NCI-H2196 treated with DMSO at 0.1 percent for 48 hours (cell line): ENCODE data around the gene POLA2.
"Not testable (repeated sequence)": the region's sequence is repeated elsewhere in the genome, so short reads cannot be mapped to it uniquely, and the experiment has no call there.

Source experiments
- DNase-seq: peaks from one replicate; lab custom pipeline; 2025; ENCODE audit not compliant: unreplicated experiment; lab: John Stamatoyannopoulos, UW

The POLA2 gene

GRCh38 chr11:65241692-65242091 is 20.1 kb upstream of the POLA2 start:
- DNase-seq: no peak

DNA sequence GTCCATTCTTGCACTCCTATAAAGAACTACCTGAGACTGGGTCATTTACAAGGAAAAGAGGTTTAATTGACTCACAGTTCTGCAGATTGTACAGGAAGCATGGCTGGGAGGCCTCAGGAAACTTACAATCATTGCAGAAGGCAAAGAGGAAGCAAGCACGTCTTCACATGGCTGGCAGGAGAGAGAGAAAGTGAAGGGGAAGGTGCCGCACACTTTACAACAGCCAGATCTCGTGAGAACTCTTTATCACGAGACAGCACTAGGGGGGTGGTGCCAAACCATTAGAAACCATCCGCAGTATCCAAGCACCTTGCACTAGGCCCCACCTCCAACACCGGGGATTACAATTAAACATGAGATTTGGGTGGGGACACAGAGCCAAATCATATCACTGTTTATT is 19.4 kb upstream of the POLA2 start:
- no peak for DNase-seq

- DNase-seq: no peak
These were observed 18.0 kb upstream of the POLA2 start for GRCh38 chr11:65243797-65244196.

GRCh38 chr11:65245046-65245445 is 16.7 kb upstream of the POLA2 start:
- DNase-seq: not testable (repeated sequence)

GRCh38 chr11:65246506-65246905 is 15.3 kb upstream of the POLA2 start:
- DNase-seq: no peak

DNA sequence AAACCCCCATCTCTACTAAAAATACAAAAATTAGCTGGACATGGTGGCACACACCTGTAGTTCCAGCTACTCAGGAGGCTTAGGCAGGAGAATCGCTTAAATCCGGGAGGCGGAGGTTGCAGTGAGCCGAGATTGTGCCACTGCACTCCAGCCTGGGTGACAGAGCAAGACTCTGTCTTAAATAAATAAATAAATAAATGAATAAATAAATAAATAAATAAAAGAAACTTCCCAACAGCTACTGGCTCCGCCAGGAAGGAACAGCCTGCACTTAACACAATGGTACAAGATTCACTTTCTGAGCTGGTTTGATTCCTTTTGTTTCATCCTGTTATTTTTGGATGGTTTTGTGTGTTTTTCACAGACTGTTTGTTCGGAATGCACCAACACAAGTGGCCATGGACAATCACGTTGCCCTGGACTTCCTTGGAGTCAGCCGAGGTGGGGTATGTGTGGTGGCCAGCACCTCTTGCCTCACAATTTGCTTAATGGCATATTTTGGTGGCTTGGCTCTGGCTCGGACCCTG is 13.5 kb upstream of the POLA2 start:
- DNase-seq: not testable (repeated sequence)

DNA sequence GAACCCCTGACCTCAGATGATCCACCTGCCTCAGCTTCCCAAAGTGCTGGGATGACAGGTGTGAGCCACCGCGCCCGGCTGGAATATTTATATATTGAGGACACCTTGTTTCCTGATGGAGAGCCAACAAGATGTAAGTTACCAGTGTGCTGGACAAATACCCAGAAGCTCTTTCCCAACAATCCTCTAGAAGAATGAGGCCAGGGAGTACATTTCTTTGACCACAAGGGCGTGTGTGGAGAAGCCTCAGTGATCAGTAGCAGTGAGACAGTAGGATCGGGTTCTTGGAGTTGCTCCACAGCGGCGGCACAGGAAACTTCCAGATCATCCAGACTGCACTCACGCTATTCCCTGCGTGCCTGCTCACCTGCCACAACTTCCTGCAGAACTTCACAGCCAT is 10.3 kb upstream of the POLA2 start:
- DNase-seq: no peak

DNA sequence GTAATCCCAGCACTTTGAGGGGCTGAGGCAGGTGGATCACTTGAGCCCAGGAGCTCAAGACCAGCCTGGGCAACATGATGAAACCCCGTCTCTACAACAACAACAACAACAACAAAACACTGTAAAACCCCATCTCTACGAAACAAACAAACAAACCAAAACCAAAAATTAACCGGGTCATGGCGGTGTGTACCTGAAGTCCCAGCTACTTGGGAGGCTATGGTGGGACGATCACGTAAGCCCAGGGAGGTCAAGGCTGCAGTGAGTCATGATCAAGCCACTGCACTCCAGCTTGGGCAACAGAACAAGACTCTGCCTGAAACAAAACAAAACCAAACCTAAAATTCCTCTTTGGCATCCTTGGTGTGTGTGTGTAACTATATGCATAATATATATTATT is 7.0 kb upstream of the POLA2 start:
- DNase-seq: no peak

DNA sequence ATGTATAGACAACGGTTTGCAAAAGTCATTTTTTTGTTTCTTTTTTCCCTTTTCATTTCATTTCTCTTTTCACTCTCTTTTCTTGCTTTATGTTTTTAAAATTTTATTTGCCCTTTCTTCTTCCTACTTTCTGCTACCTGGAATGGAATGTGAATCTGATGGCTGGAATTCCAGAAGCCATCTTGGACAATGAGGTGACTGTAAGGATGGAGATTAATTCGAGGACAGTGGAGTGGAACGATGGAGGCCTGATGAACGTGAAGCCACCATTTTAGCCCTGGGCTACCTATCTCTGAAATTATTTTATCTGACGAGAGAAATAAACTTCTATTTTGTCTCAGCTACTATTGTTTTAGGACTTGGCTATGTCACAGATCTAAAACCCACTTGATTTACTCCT is 2.8 kb upstream of the POLA2 start:
- DNase-seq: no peak

DNA sequence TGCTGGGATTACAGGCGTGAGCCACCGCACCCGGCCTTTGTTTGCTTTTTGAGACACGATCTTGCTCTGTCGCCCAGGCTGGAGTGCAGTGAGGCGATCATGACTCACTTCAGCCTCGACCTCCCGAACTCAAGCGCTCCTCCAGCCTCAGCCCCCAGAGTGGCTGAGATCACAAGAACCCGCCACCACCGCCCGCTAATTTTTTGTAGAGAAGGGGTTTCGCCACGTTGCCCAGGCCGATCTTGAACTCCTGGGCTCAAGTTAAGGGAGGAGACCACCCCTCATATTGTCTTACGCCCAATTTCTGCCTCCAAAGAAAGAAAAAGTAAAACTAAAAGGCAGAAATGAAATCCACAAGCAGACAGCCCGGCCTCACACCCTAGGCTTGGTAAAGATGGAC is 1.5 kb upstream of the POLA2 start:
- no peak for DNase-seq

- DNase-seq: no peak
These were observed 789 bp upstream of the POLA2 start for GRCh38 chr11:65260756-65261590.

- no peak for DNase-seq
These were observed 569 bp downstream of the POLA2 start for GRCh38 chr11:65262381-65262680.

- DNase-seq: no peak
These were observed 1.0 kb downstream of the POLA2 start for GRCh38 chr11:65262776-65263175.

DNA sequence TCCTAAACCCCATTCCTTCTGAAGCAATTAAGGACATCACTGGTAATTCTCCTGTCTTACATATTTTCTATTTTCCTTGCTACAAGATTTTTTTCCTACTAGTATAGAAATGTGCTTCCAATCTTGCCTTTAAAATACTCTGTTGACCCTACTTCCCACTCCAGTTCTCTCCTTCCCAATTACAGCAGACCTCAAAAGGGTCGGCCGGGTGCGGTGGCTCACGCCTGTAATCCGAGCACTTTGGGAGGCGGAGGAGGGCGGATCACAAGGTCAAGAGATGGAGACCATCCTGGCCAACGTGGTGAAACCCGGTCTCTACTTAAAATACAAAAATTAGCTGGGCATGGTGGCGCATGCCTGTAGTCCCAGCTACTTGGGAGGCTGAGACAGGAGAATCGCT is 3.0 kb downstream of the POLA2 start:
- not testable (repeated sequence) for DNase-seq

DNA sequence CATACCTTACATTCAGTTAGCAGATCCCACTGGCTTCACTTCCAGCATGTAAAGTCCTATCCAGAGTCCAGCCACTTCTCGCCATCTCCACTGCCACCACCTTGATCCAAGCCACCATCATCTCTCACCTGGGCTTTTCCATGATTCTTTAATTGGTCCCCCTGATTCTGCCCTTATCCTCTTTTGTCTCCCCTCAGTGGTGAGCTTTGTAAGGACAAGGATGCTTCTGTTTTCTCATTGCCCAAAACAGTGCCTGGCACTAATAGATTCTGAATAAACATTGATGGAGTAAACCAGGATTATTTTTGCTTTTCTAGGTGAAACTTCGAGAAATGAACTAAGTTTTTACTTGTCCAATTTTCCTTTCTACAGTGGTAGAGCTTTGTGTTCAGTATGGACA is 4.4 kb downstream of the POLA2 start:
- no peak for DNase-seq

- DNase-seq: peak; percentile 60
These were observed 13.2 kb downstream of the POLA2 start for GRCh38 chr11:65274735-65275682.

DNA sequence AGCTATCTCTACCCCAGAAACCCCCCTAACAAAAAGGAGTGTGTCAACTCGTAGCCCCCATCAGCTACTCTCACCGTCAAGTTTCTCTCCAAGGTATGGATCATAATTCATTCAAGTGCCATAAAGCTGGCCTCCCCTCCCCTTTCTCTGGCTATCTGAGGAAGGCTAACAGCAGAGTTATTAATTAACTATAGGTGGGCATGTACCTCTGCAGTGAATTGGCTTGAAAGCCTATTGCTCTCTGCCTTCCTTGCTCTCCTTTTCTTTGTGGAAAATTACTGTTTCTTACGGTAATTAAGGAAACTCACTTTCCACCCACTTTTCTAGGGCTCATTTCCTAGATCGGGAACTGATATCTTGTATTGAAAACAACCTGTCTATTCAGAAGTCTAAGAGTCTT is 14.1 kb downstream of the POLA2 start:
- DNase-seq: no peak

DNA sequence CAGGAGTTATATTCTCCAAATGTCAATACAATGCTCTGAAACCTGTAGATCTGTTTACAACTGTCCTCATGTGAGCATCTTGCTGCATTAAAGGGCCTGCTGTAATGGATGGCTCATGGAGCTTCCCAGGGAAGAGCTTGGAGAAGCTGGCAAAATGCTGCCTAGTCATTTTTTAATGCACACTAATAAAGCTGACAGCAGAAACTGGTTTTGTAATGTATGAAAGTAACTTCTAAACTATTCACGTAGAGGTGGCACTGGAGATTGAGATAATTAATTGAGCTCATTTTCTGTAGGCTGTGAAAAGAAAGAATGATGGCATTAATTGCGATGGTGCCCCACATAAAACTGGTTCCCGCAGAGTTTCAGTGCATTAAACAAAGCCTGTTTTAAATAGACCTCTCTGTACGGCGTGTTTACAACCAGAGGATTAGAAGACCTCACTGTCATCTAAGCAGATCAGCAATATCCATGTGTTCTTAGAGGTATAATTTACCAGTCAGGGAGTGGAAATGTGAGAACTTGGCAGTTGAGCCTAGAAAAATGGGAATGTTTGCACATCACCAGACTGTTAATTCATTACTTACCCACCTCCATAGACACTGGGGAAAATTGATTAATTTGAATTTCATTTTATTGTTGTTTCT is 16.0 kb downstream of the POLA2 start:
- no peak for DNase-seq

- no peak for DNase-seq
These were observed 16.6 kb downstream of the POLA2 start for GRCh38 chr11:65278356-65278755.

- no peak for DNase-seq
These were observed 17.5 kb downstream of the POLA2 start for GRCh38 chr11:65279279-65279678.

GRCh38 chr11:65279741-65280440 is 18.1 kb downstream of the POLA2 start:
- no peak for DNase-seq
